Mucosa of descending colon (tissue), 3 donors: ENCODE data around the gene IGFBP4. TPM values are rescaled to one million over a fixed set of nuclear protein-coding genes. Genes with fewer than 3 reads are reported as not detected.

ENCODE experiments used
- ATAC-seq: fragments of 200-7000 bp; cut with Tn5 transposase; one replicate; pipeline ENCODE4 v1.9.1; 2020; ENCODE audit warnings: mild to moderate bottlenecking, moderate library complexity
- DNase-seq, 3 donors: peaks; one replicate each; pipeline ENCODE4 v3.0.0-alpha.2; 2020
- H3K36me3 ChIP-seq: fragments of 200-600 bp; one replicate; pipeline ENCODE4 v1.8.0; 2021; ENCODE audit warnings: low read depth, mild to moderate bottlenecking
- H3K4me1 ChIP-seq: fragments of 200-600 bp; one replicate; pipeline ENCODE4 v1.8.0; 2021; ENCODE audit warnings: low read depth, mild to moderate bottlenecking
- H3K4me3 ChIP-seq: fragments of 200-600 bp; one replicate; pipeline ENCODE4 v1.8.0; 2021; ENCODE audit warnings: mild to moderate bottlenecking
- H3K9me3 ChIP-seq: fragments of 200-600 bp; one replicate; pipeline ENCODE4 v1.8.0; 2021; ENCODE audit warnings: mild to moderate bottlenecking
- CTCF ChIP-seq: fragments of 200-600 bp; IDR thresholded peaks from one replicate; pipeline ENCODE4 v1.8.0; 2022; ENCODE audit warnings: antibody characterized with exemption, mild to moderate bottlenecking
- intact Hi-C, 2 donors: fragments of 100-400 bp; cut with DNase I in 1 of 2; cut with micrococcal nuclease in 1 of 2; formaldehyde crosslinking; loops; one replicate each; pipeline versions ENCODE4 v1.11.0 to v1.11.1; 2022; cut with DNase I, micrococcal nuclease
- total RNA-seq, 3 donors: library from RNA; stranded (reverse); fragmentation: NEBNext Ultra II Directional in 2 of 3; extraction: Animal tissue kit (Norgen Biotek cat#: 25700) in 2 of 3; gene quantifications; one replicate each; pipeline versions ENCODE4 v1.2.1 to v1.2.4, GENCODE V29; 2021 to 2023
- donor health status: DM: no; HTN: no; CAD: no; lungs with moderate emphysema.
- donor health status: DM: no; HTN: no; CAD: no.
- donor health status: DM: no; HTN: yes; CAD: no.

Gene IGFBP4
- total RNA-seq, 3 donors from 2014 or later, result 215 to 459 (median 244) TPM

- ATAC-seq, result no peak
- H3K4me1 ChIP-seq, result peaks cover 31% of the 10 kb centered on the region
- no peak for TF ChIP-seq CTCF
Measured at GRCh38 chr17:40496170-40496569, 52.9 kb downstream of the IGFBP4 start.

GRCh38 chr17:40496634-40497420 lies 53.6 kb downstream of the IGFBP4 start:
- Histone ChIP-seq H3K4me3 (no peak overlapping the region), H3K36me3 (no peaks in the 10 kb centered on the region), H3K4me1 (peaks cover 29% of the 10 kb centered on the region), H3K9me3 (no peaks in the 10 kb centered on the region)
- intact Hi-C loops, result no loop called here
- DNase-seq (no peak), ATAC-seq (no peak)
- no peak for TF ChIP-seq CTCF

More at GRCh38 chr17:40496170-40496569, 52.9 kb downstream of the IGFBP4 start:
- Histone ChIP-seq H3K36me3 (no peaks in the 10 kb centered on the region), H3K4me3 (no peak overlapping the region), H3K9me3 (no peaks in the 10 kb centered on the region)
- intact Hi-C loops, result no loop called here
- no peak for DNase-seq

GRCh38 chr17:40497695-40498094 lies 54.4 kb downstream of the IGFBP4 start:
- DNase-seq (peak in 1 of 3 donors; percentile 33), ATAC-seq (no peak)
- H3K36me3 ChIP-seq, result no peaks in the 10 kb centered on the region
- intact Hi-C loops, result no loop called here
- H3K4me3 ChIP-seq, result no peak overlapping the region
- peaks cover 28% of the 10 kb centered on the region for H3K4me1 ChIP-seq
- no peaks in the 10 kb centered on the region for H3K9me3 ChIP-seq
- no peak for TF ChIP-seq CTCF

- Histone ChIP-seq H3K4me3 (no peak overlapping the region), H3K36me3 (no peaks in the 10 kb centered on the region), H3K9me3 (no peaks in the 10 kb centered on the region), H3K4me1 (peaks cover 28% of the 10 kb centered on the region)
- TF ChIP-seq CTCF, result no peak
- DNase-seq, result peak in 1 of 3 donors; percentile 51
- ATAC-seq, result peak; percentile 44
- intact Hi-C loops, result no loop called here
Measured at GRCh38 chr17:40498281-40499084, 55.2 kb downstream of the IGFBP4 start.

- intact Hi-C loops, result no loop called here
- Histone ChIP-seq H3K9me3 (no peaks in the 10 kb centered on the region), H3K36me3 (no peaks in the 10 kb centered on the region), H3K4me1 (peaks cover 28% of the 10 kb centered on the region), H3K4me3 (no peak overlapping the region)
- no peak for TF ChIP-seq CTCF
- peak; percentile 88 for ATAC-seq
- peak; percentile 94 to 95 (median 95) for DNase-seq
Measured at GRCh38 chr17:40499551-40500189, 56.4 kb downstream of the IGFBP4 start.
